Endothelial cell of umbilical vein (primary cell): ENCODE results near the gene PLPPR5. TPM values are rescaled to one million over a fixed set of nuclear protein-coding genes. Genes with fewer than 3 reads are reported as not detected.

Source experiments
- BruUV-seq: library from RNA; stranded (reverse); fragments of 400-500 nt; replicated peaks from 2 replicates; lab custom pipeline; 2021; lab: Mats Ljungman, UMichigan
- CTCF ChIA-PET: fragments of 300-600, 350-600 bp; sonication (Branson Sonifier 250); formaldehyde crosslinking; loops from one replicate; lab custom pipeline; 2021; ENCODE audit warnings: antibody characterized with exemption, inconsistent platforms; lab: Charles Lee
- POLR2A ChIA-PET: fragments of 300-600, 350-600 bp; sonication (Branson Sonifier 250); formaldehyde crosslinking; loops from one replicate; lab custom pipeline; 2021; ENCODE audit warnings: antibody characterized with exemption, inconsistent platforms; lab: Charles Lee
- DNase-seq: peaks from one replicate; pipeline ENCODE4 v3.0.0-alpha.2; 2011; ENCODE audit warnings: low read depth, low spot score
- FAIRE-seq: peaks from 2 replicates; lab custom pipeline; 2011; peaks lifted over from hg19 to GRCh38; lab: Jason Lieb, UNC
- H2AFZ ChIP-seq: 2 replicates; pipeline ENCODE4 v1.6.0; 2012; ENCODE audit warnings: low read depth, low read length, control low read depth, inconsistent platforms
- H3K27ac ChIP-seq: 2 replicates; pipeline ENCODE4 v1.5.1; 2011; ENCODE audit warnings: low read depth, mild to moderate bottlenecking, control low read depth, low read length, moderate library complexity; ENCODE audit not compliant: insufficient read depth
- H3K27me3 ChIP-seq, 2 experiments: 2 replicates each; pipeline versions ENCODE4 v1.6.0 to v1.6.1; 2011; ENCODE audit warnings: low read length in 2 of 2, mixed read lengths in 1 of 2; ENCODE audit not compliant: control insufficient read depth in 2 of 2, insufficient read depth in 2 of 2
- H3K36me3 ChIP-seq, 2 experiments: 2 replicates in 1 of 2; 3 replicates in 1 of 2; pipeline ENCODE4 v1.5.1; 2011; ENCODE audit warnings: low read length in 2 of 2, mild to moderate bottlenecking in 1 of 2, moderate library complexity in 1 of 2; ENCODE audit not compliant: control insufficient read depth in 2 of 2, insufficient read depth in 2 of 2; ENCODE audit errors: extremely low read depth in 1 of 2
- H3K4me1 ChIP-seq: 3 replicates; pipeline ENCODE4 v1.5.1; 2011; ENCODE audit warnings: mild to moderate bottlenecking, low read length; ENCODE audit not compliant: control insufficient read depth, insufficient read depth; ENCODE audit errors: extremely low read depth
- H3K4me2 ChIP-seq: 2 replicates; pipeline ENCODE4 v1.6.1; 2011; ENCODE audit warnings: low read length, control low read depth, mixed read lengths; ENCODE audit not compliant: insufficient read depth
- H3K4me3 ChIP-seq, 3 experiments: fragments of 200-600 bp in 1 of 3; sonication (generic), shearing (Covaris generic) in 1 of 3; replicated peaks in 1 of 3; 2 replicates each; pipeline ENCODE4 v1.5.1; 2011 to 2016; ENCODE audit warnings: control low read depth in 3 of 3, low read length in 3 of 3, mild to moderate bottlenecking in 2 of 3, inconsistent platforms in 1 of 3, low read depth in 1 of 3, moderate library complexity in 1 of 3; ENCODE audit not compliant: insufficient read depth in 1 of 3
- H3K79me2 ChIP-seq: 2 replicates; pipeline ENCODE4 v1.6.0; 2012; ENCODE audit warnings: low read length, inconsistent platforms; ENCODE audit not compliant: control insufficient read depth, insufficient read depth
- H3K9ac ChIP-seq: replicated peaks from 2 replicates; pipeline ENCODE3; 2011; ENCODE audit warnings: low read length, control low read depth; ENCODE audit not compliant: insufficient read depth; ENCODE audit errors: extremely low read depth
- H3K9me1 ChIP-seq: replicated peaks from 3 replicates; pipeline ENCODE4 v1.6.0; 2011; ENCODE audit warnings: mild to moderate bottlenecking, low read length; ENCODE audit not compliant: control insufficient read depth, insufficient read depth; ENCODE audit errors: extremely low read depth
- H3K9me3 ChIP-seq: replicated peaks from 2 replicates; pipeline ENCODE4 v1.5.1; 2012; ENCODE audit warnings: low read length, inconsistent platforms; ENCODE audit not compliant: control insufficient read depth, insufficient read depth
- H4K20me1 ChIP-seq: replicated peaks from 2 replicates; pipeline ENCODE3; 2011; ENCODE audit warnings: mild to moderate bottlenecking, low read length; ENCODE audit not compliant: control insufficient read depth, insufficient read depth; ENCODE audit errors: extremely low read depth
- GATA2 ChIP-seq: IDR thresholded peaks from 2 replicates; pipeline ENCODE4 v1.7.0; 2011; ENCODE audit warnings: low read depth, mild to moderate bottlenecking, moderate library complexity, mixed read lengths, low read length; ENCODE audit not compliant: insufficient read length, insufficient read depth
- dilution Hi-C: fragments of 300-500 bp; cut with MboI; formaldehyde crosslinking; loops from one replicate; pipeline ENCODE4 v1.15.0; 2019; ENCODE audit warnings: low sequenced_read_pairs; ENCODE audit not compliant: extremely low pct_ligation_motif_present
- intact Hi-C: fragments of 100-400 bp; cut with micrococcal nuclease; formaldehyde crosslinking; loops from one replicate; pipeline ENCODE4 v1.10.0; 2022
- polyA plus RNA-seq, 4 experiments: library from polyadenylated mRNA; depleted of rRNA in 3 of 4; stranded (reverse) in 3 of 4; unstranded in 1 of 4; fragments of >200 nt; gene quantifications; 2 replicates each; pipeline versions ENCODE4 v1.2.1 to v1.2.3, GENCODE V29; 2011 to 2012; ENCODE audit warnings: missing spikeins in 1 of 4
- small RNA-seq: library from RNA; depleted of rRNA; stranded (forward); fragments of <200 nt; gene quantifications from one replicate; pipeline ENCODE3, GENCODE V24; 2012; ENCODE audit warnings: low replicate concordance, low read depth; ENCODE audit not compliant: insufficient read depth, insufficient read length
- total RNA-seq: library from RNA; stranded (reverse); gene quantifications from 2 replicates; pipeline ENCODE4 v1.2.3, GENCODE V29; 2021
- TF ChIP-seq, protein P1 (sequence below), 2 donors: IDR thresholded peaks; 1 replicate in 1 of 2; 2 replicates in 1 of 2; pipeline ENCODE4 v1.5.1; 2011; ENCODE audit warnings: low read length in 2 of 2, mild to moderate bottlenecking in 2 of 2, moderate library complexity in 2 of 2, control low read depth in 1 of 2, inconsistent platforms in 1 of 2, low read depth in 1 of 2; ENCODE audit not compliant: insufficient read depth in 1 of 2; ENCODE audit errors: extremely low read depth in 1 of 2

Gene PLPPR5
- total and polyA plus RNA-seq, 2 donors (not counting 3 experiments of a cell fraction or from before 2014, with no cell fraction given), result not detected

DNA sequence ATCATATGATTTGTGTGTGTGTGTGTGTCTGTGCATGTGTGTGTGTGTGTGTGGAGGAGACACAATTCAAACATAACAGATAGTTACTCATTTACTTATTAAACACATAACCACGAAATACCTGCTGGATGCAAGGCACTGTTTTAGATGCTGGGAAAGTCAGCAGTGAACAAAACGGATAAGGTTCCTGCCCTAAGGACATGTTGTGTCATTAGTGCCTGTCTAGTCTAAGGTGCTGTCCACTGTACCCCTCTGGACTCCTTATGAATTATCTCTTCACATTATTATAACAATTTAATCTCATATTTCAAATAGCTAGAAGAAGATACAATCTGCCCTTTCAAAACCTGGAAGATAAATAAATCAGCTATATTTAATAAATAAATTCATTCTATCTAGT is 162.4 kb downstream of the PLPPR5 start:
- dilution Hi-C loops, result no loop called here
- CTCF ChIA-PET, result no interaction called here

More for the DNA sequence above, 162.4 kb downstream of the PLPPR5 start:
- peaks cover under 1 to 3% of the 10 kb centered on the region in 2 experiments for H3K27me3 ChIP-seq
- no peaks in the 10 kb centered on the region for H3K4me1 ChIP-seq
- no peaks in the 10 kb centered on the region for H3K9me3 ChIP-seq
- no peak overlapping the region for H3K4me3 ChIP-seq
- no peak for DNase-seq
- no peak overlapping the region for H3K9ac ChIP-seq
- POLR2A ChIA-PET, result no interaction called here
- H3K79me2 ChIP-seq, result no peaks in the 10 kb centered on the region
- H3K36me3 ChIP-seq, result no peaks in the 10 kb centered on the region
- no peak overlapping the region for H3K4me2 ChIP-seq
- no peaks in the 10 kb centered on the region for H4K20me1 ChIP-seq
- H3K27ac ChIP-seq, result no peak overlapping the region
- no peak for FAIRE-seq
- no peaks in the 10 kb centered on the region for H3K9me1 ChIP-seq
- no peak for TF ChIP-seq GATA2
- TF ChIP-seq, protein P1, sequence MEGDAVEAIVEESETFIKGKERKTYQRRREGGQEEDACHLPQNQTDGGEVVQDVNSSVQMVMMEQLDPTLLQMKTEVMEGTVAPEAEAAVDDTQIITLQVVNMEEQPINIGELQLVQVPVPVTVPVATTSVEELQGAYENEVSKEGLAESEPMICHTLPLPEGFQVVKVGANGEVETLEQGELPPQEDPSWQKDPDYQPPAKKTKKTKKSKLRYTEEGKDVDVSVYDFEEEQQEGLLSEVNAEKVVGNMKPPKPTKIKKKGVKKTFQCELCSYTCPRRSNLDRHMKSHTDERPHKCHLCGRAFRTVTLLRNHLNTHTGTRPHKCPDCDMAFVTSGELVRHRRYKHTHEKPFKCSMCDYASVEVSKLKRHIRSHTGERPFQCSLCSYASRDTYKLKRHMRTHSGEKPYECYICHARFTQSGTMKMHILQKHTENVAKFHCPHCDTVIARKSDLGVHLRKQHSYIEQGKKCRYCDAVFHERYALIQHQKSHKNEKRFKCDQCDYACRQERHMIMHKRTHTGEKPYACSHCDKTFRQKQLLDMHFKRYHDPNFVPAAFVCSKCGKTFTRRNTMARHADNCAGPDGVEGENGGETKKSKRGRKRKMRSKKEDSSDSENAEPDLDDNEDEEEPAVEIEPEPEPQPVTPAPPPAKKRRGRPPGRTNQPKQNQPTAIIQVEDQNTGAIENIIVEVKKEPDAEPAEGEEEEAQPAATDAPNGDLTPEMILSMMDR (IDR thresholded peaks at IDR 0.05; ENCODE audit: extremely low read depth in 1 of 2, insufficient read depth in 1 of 2, low read depth in 1 of 2, low read length in 2 of 2), result no peak
- H2AFZ ChIP-seq, result no peak overlapping the region
- no TSS peak for BruUV-seq
- intact Hi-C loops, result no loop called here

Small RNAs within 50 kb of the gene (small RNA-seq; reads per million reads assigned to genes)
- not detected for gene AL445433.1
